Measurements from ENCODE around the gene NCAPD3. TPM values are rescaled to one million over a fixed set of nuclear protein-coding genes. Genes with fewer than 3 reads are reported as not detected.

Gene NCAPD3
- total and polyA plus RNA-seq, 2 of the 13 experiments (the other 11 are each of a cell fraction or from before 2014, with no cell fraction given): 20.7 to 25.6 TPM

- CTCF ChIA-PET (ENCODE audit: low intra/inter-chr PET ratio, low total read pairs): no interaction called here
- no peaks in the 10 kb centered on the region for H3K27me3 ChIP-seq (ENCODE audit: control insufficient read depth in 1 of 2, insufficient read depth in 2 of 2, low read length in 2 of 2)
- H3K4me3 ChIP-seq (replicated peaks in 1 of 3; ENCODE audit: insufficient read depth in 1 of 3, low read depth in 2 of 3, low read length in 3 of 3): no peak overlapping the region
- DNase-seq (ENCODE audit: low spot score): no peak
- no peak overlapping the region for H3K9ac ChIP-seq (ENCODE audit: insufficient read depth, low read depth, low read length)
- H2AFZ ChIP-seq (ENCODE audit: low read length): no peak overlapping the region
- ATAC-seq: no peak
- intact Hi-C loops (cut with micrococcal nuclease; ENCODE audit: unreplicated experiment) (no loop called here), in situ Hi-C loops (cut with HindIII; ENCODE audit: extremely low pct_ligation_motif_present, low pct_unique_long_range_greater_than_20kb) (no loop called here)
- H4K20me1 ChIP-seq (ENCODE audit: insufficient read depth, low read length): no peaks in the 10 kb centered on the region
- no peaks in the 10 kb centered on the region for H3K79me2 ChIP-seq (ENCODE audit: insufficient read depth, low read length)
- H3K36me3 ChIP-seq (replicated peaks in 1 of 2; ENCODE audit: control insufficient read depth in 1 of 2, insufficient read depth in 2 of 2, low read length in 2 of 2): peaks cover 16 to 79% of the 10 kb centered on the region in 2 experiments; a peak in 4 of 5 replicates
- POLR2A ChIA-PET: interaction anchor here (1.2 kb wide), 1 partner anchor 51 kb away, joined by 3 read pairs; the partner anchor contains the start of genes NCAPD3 and VPS26B
- H3K27ac ChIP-seq (ENCODE audit: extremely low read length, insufficient read depth, low read length): no peak overlapping the region
- H3K9me3 ChIP-seq (ENCODE audit: low read length): peaks cover 8% of the 10 kb centered on the region
- BruUV-seq (replicated peaks): no TSS peak
- no peak for FAIRE-seq
- no peak overlapping the region for H3K4me2 ChIP-seq (ENCODE audit: low read depth, low read length)
- H3K4me1 ChIP-seq (ENCODE audit: insufficient read depth, low read length): no peaks in the 10 kb centered on the region
- no CpG with 5 or more reads among the region's 5 CpGs for WGBS (ENCODE audit: low lambda C conversion rate)
- TF ChIP-seq NR2F1 (CRISPR knock-in tag; IDR thresholded peaks at IDR 0.05) (no peak), ARNT (IDR thresholded peaks at IDR 0.05) (no peak), ZNF740 (CRISPR knock-in tag; IDR thresholded peaks at IDR 0.05) (no peak), DDIT3 (CRISPR knock-in tag; IDR thresholded peaks at IDR 0.05) (no peak), HOXA5 (CRISPR knock-in tag; IDR thresholded peaks at IDR 0.05) (no peak), ZSCAN21 (CRISPR knock-in tag; IDR thresholded peaks at IDR 0.05; ENCODE audit: borderline replicate concordance) (no peak), RAD51 (IDR thresholded peaks at IDR 0.05; ENCODE audit: borderline replicate concordance) (no peak), MATR3 (CRISPR knock-in tag; IDR thresholded peaks at IDR 0.05) (no peak), ZFP36L1 (CRISPR knock-in tag; IDR thresholded peaks at IDR 0.05) (no peak), THRA (CRISPR knock-in tag; IDR thresholded peaks at IDR 0.05; ENCODE audit: borderline replicate concordance) (no peak), MED13 (CRISPR knock-in tag; IDR thresholded peaks at IDR 0.05) (no peak), POLR2AphosphoS2 (IDR thresholded peaks at IDR 0.05; ENCODE audit: low read depth, low read length) (no peak), ZNF614 (CRISPR knock-in tag; IDR thresholded peaks at IDR 0.05; ENCODE audit: borderline replicate concordance) (no peak), ZNF83 (CRISPR knock-in tag; IDR thresholded peaks at IDR 0.05; ENCODE audit: borderline replicate concordance) (no peak), NFAT5 (CRISPR knock-in tag; IDR thresholded peaks at IDR 0.05) (no peak)
Observed at GRCh38 chr11:134173296-134173695, 50.5 kb downstream of the NCAPD3 start.
